GM10248 (cell line): Measurements from ENCODE around the gene PVALEF.

Experiments used
- CTCF ChIA-PET: fragments of 300-600 bp; sonication (Branson Sonifier 250); formaldehyde crosslinking; extraction: SDS; loops from one replicate; lab custom pipeline; 2021; ENCODE audit warnings: antibody characterized with exemption; lab: Yijun Ruan, JAX
- POLR2A ChIA-PET: fragments of 350-650 bp; sonication (Branson Sonifier 250); formaldehyde crosslinking; extraction: SDS; loops from one replicate; lab custom pipeline; 2020; ENCODE audit warnings: antibody characterized with exemption; lab: Yijun Ruan, JAX
- DNase-seq: peaks from one replicate; pipeline ENCODE4 v3.0.0; 2012; ENCODE audit errors: extremely low spot score
- CTCF ChIP-seq: IDR thresholded peaks from 2 replicates; pipeline ENCODE4 v1.5.1; 2012; ENCODE audit warnings: mild to moderate bottlenecking, low read depth; ENCODE audit errors: extremely low read depth, missing control alignments, control extremely low read depth

The PVALEF gene

GRCh38 chr17:81197409-81197795, 32.1 kb downstream of the PVALEF start:
- ChIA-PET POLR2A (no interaction called here), CTCF (interaction anchor here (1.2 to 1.6 kb wide), 3 partner anchors 8 to 174 kb away, joined by 3 to 6 read pairs (median 3); partner anchors contain the start of genes NDUFAF8 and TEPSIN)
- DNase-seq = no peak
- TF ChIP-seq CTCF = no peak

DNA sequence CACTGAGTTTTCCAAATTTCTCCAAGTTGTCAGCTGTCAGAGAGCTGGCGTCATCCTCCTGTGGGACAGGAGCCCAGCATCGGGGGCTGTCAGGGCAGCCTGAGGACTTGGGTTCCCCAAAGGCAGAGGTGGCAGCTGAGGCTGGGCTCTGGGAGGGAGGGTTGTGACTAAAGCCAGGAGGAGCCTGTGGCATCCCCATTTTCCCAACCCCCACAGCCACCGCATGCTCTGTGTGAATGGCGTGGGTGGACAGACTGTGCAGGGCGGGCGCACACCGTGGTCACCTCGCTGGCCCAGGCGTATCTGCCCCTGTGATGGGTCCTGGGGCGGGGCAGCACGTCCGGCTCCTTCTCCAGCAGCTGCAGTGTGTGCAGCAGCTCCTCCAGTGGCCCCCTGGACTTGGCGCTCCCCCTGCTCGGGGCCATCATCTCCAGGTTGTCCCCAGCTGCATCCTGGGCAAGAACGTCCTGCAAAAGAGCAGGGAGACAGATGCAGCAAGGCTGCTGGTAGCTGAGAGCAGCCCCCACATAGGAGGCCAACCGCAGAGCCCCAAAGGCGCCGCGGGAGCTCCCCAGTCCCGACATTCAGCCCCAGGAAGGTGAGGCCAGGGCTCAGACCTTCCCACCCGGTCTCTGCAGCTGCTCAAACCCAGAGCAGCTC, 32.7 kb downstream of the PVALEF start:
- ChIA-PET CTCF (interaction anchor here (1.2 to 1.6 kb wide), 4 partner anchors 9 to 174 kb away, joined by 3 to 6 read pairs (median 4); partner anchors contain the start of genes NDUFAF8 and TEPSIN), POLR2A (no interaction called here)
- DNase-seq = no peak
- TF ChIP-seq CTCF = no peak

DNA sequence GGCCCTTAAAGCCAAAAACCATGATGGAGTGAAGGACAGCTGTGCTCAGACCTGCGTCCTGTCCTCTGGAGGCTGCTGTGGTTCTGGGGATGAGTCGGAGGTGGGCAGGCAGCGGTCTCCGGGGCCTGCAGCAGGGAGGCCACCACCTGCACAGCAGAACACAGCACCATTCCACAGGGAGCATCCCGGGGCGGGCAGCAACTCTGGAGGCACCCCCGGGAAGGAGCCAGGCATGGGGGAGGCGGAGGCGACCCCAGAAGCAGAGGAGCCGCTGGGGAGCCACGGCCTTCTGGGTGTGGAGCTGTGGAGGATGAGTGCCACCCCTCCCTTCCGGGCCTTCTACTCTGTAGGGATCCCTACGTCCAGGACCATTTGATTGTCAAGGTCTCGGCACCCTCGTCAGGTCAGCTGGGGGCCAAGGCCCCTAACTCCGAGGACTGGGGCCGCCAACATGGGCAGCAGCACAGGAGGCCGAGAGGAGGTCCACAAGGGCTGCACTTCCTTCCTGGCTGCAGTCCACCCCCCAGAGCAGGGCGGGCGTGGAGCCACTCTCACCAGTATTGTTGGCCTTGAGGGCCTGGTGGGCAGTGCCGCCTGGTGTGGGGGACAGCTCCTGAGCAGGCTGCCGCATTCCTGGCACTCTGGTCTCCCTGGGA, 33.6 kb downstream of the PVALEF start:
- POLR2A ChIA-PET = no interaction called here

GRCh38 chr17:81199482-81199830, 34.1 kb downstream of the PVALEF start:
- CTCF ChIA-PET = interaction anchor here (1.2 kb wide), 1 partner anchor 36 kb away, joined by 3 read pairs; no protein-coding TSS in a partner anchor
- TF ChIP-seq CTCF = no peak
- no peak for DNase-seq
- POLR2A ChIA-PET = no interaction called here

More for the DNA sequence above, 33.6 kb downstream of the PVALEF start:
- DNase-seq = no peak
- CTCF ChIA-PET = interaction anchor here (1.2 to 1.6 kb wide), 4 partner anchors 10 to 175 kb away, joined by 3 to 6 read pairs (median 4); partner anchors contain the start of genes NDUFAF8 and TEPSIN
- TF ChIP-seq CTCF = no peak

DNA sequence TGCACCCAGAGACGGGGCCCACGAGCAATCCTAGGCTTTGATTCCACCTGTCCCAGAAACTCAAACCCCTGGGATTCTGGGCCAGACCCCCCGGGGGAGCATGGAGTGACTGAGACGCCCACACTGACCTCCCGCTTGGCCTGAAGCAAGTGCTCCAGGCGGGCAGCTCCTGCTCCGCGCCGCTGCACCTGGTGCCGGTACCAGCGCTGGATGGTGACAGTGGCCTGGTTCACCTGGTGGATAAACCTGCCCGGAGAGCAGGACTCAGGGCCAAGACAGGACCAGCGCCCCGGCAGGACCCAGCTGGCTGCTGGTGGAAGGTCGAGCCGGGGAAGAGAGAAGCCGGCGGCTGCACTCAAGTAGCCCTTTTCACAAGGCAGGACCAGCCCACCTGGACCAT, 34.9 kb downstream of the PVALEF start:
- no peak for DNase-seq
- ChIA-PET POLR2A (no interaction called here), CTCF (interaction anchor here (1.2 to 1.4 kb wide), 5 partner anchors 20 to 52 kb away, joined by 3 to 5 read pairs (median 3); no protein-coding TSS in a partner anchor)
- TF ChIP-seq CTCF = no peak

- CTCF ChIA-PET = interaction anchor here (1.2 to 1.4 kb wide), 5 partner anchors 21 to 53 kb away, joined by 3 to 5 read pairs (median 3); no protein-coding TSS in a partner anchor
- peak; percentile 33 for TF ChIP-seq CTCF
- peak; percentile 67 for DNase-seq
- POLR2A ChIA-PET = interaction anchor here (0.5 kb wide), 1 partner anchor 726 kb away, joined by 5 read pairs; no protein-coding TSS in a partner anchor
Observed at GRCh38 chr17:81200695-81201580, 35.6 kb downstream of the PVALEF start.
